GM23338 (cell line): ENCODE results near the gene NDE1. TPM values are rescaled to one million over a fixed set of nuclear protein-coding genes. Genes with fewer than 3 reads are reported as not detected.
"Not testable (repeated sequence)": the region's sequence is repeated elsewhere in the genome, so short reads cannot be mapped to it uniquely, and the experiment has no call there.

Source experiments
- ATAC-seq: fragments of 200-7000 bp; cut with Tn5 transposase; 3 replicates; pipeline ENCODE4 v1.9.1; 2020
- DNase-seq: peaks from one replicate; pipeline ENCODE4 v3.0.0-alpha.2; 2015; ENCODE audit warnings: low spot score
- H2AFZ ChIP-seq: fragments of 200-600 bp; sonication (generic); 2 replicates; pipeline ENCODE4 v1.8.0; 2016; ENCODE audit warnings: antibody characterized with exemption, mild to moderate bottlenecking, moderate library complexity
- H3F3A ChIP-seq: fragments of 200-600 bp; sonication (generic); replicated peaks from 2 replicates; pipeline ENCODE4 v1.8.0; 2017; ENCODE audit warnings: antibody characterized with exemption, mixed run types, low read depth
- H3K27ac ChIP-seq: fragments of 200-600 bp; sonication (generic); 2 replicates; pipeline ENCODE4 v1.6.1; 2016; ENCODE audit warnings: low read depth
- H3K27me3 ChIP-seq: fragments of 200-600 bp; sonication (generic); 2 replicates; pipeline ENCODE4 v1.8.0; 2016; ENCODE audit warnings: mild to moderate bottlenecking, mixed run types, moderate library complexity; ENCODE audit not compliant: insufficient read depth
- H3K36me3 ChIP-seq: fragments of 200-600 bp; sonication (generic); 2 replicates; pipeline ENCODE4 v1.8.0; 2016; ENCODE audit warnings: mild to moderate bottlenecking; ENCODE audit not compliant: insufficient read depth
- H3K4me1 ChIP-seq: fragments of 200-600 bp; sonication (generic); 2 replicates; pipeline ENCODE4 v1.8.0; 2016; ENCODE audit warnings: mild to moderate bottlenecking, moderate library complexity; ENCODE audit not compliant: insufficient read depth
- H3K4me2 ChIP-seq: fragments of 200-600 bp; sonication (generic); 2 replicates; pipeline ENCODE4 v1.7.1; 2017; ENCODE audit warnings: mixed run types
- H3K4me3 ChIP-seq: fragments of 200-600 bp; sonication (generic); 2 replicates; pipeline ENCODE4 v1.6.1; 2016; ENCODE audit warnings: mixed run types
- H3K79me2 ChIP-seq: fragments of 200-600 bp; sonication (generic); replicated peaks from 2 replicates; pipeline ENCODE4 v1.8.0; 2017; ENCODE audit warnings: mild to moderate bottlenecking; ENCODE audit not compliant: insufficient read depth
- H3K9me2 ChIP-seq: fragments of 200-600 bp; sonication (generic); 2 replicates; pipeline ENCODE4 v1.8.0; 2017; ENCODE audit not compliant: insufficient read depth
- H4K20me1 ChIP-seq: fragments of 200-600 bp; sonication (generic); replicated peaks from 2 replicates; pipeline ENCODE4 v1.8.0; 2017; ENCODE audit warnings: mild to moderate bottlenecking; ENCODE audit not compliant: insufficient read depth
- H3K27ac Mint-ChIP-seq: 2 replicates; pipeline ENCODE4 v1.8.0; 2020; ENCODE audit warnings: inconsistent platforms, mild to moderate bottlenecking, moderate library complexity, mixed read lengths
- H3K27me3 Mint-ChIP-seq: 3 replicates; pipeline ENCODE4 v1.8.0; 2022; ENCODE audit warnings: low read depth, mild to moderate bottlenecking, moderate library complexity, mixed read lengths, inconsistent platforms; ENCODE audit not compliant: insufficient read depth, poor library complexity
- H3K36me3 Mint-ChIP-seq: 3 replicates; pipeline ENCODE4 v1.8.0; 2021; ENCODE audit warnings: low read depth, mild to moderate bottlenecking, inconsistent platforms, moderate library complexity, mixed read lengths
- H3K4me1 Mint-ChIP-seq: 3 replicates; pipeline ENCODE4 v1.8.0; 2020; ENCODE audit warnings: mild to moderate bottlenecking, inconsistent platforms, mixed read lengths
- H3K4me3 Mint-ChIP-seq: 3 replicates; pipeline ENCODE4 v1.8.0; 2021; ENCODE audit warnings: moderate library complexity, mild to moderate bottlenecking, inconsistent platforms, mixed read lengths
- H3K9me3 Mint-ChIP-seq: 3 replicates; pipeline ENCODE4 v1.8.0; 2020; ENCODE audit warnings: moderate library complexity, mild to moderate bottlenecking, inconsistent platforms, mixed read lengths
- CREB1 ChIP-seq: fragments of 250-450 bp; sonication (Bioruptor Pico); IDR thresholded peaks from 2 replicates; pipeline ENCODE4 v1.5.0; 2020; ENCODE audit warnings: low read depth, mild to moderate bottlenecking, moderate library complexity
- EZH2 ChIP-seq: fragments of 200-600 bp; sonication (generic); IDR thresholded peaks from one replicate; pipeline ENCODE4 v1.8.0; 2017; ENCODE audit warnings: antibody characterized with exemption, mild to moderate bottlenecking, low read depth; ENCODE audit not compliant: unreplicated experiment
- EZH2phosphoT487 ChIP-seq: fragments of 200-600 bp; sonication (generic); IDR thresholded peaks from one replicate; pipeline ENCODE4 v1.8.1; 2018; ENCODE audit warnings: antibody characterized with exemption; ENCODE audit not compliant: unreplicated experiment
- JUNB ChIP-seq: IDR thresholded peaks from one replicate; pipeline ENCODE4 v1.6.1; 2016; ENCODE audit warnings: antibody characterized with exemption; ENCODE audit not compliant: unreplicated experiment
- ZNF114 ChIP-seq: fragments of 250-450 bp; sonication (Bioruptor Pico); IDR thresholded peaks from 2 replicates; pipeline ENCODE4 v1.5.0; 2020; ENCODE audit warnings: mild to moderate bottlenecking, moderate library complexity
- polyA plus RNA-seq: library from polyadenylated mRNA; unstranded; fragments of >200 nt; fragmentation: Nextera tagmentation; extraction: Ambion mirVana; gene quantifications from 2 replicates; pipeline ENCODE4 v1.2.1, GENCODE V29; 2016
- total RNA-seq: library from RNA; depleted of rRNA; stranded (reverse); fragments of >200 nt; shearing (Covaris generic); gene quantifications from 2 replicates; pipeline ENCODE4 v1.2.3, GENCODE V29; 2014
- TF ChIP-seq, protein P1 (sequence below): IDR thresholded peaks from one replicate; pipeline ENCODE4 v1.6.1; 2018; ENCODE audit warnings: antibody characterized with exemption; ENCODE audit not compliant: unreplicated experiment
- TF ChIP-seq, protein P2 (sequence below), 2 experiments: fragments of 200-600 bp in 1 of 2; sonication (generic) in 1 of 2; conservative IDR thresholded peaks; 2 replicates each; pipeline versions ENCODE4 v1.5.1 to v1.6.1; 2016 to 2017; ENCODE audit warnings: antibody characterized with exemption in 2 of 2, low read depth in 2 of 2, mild to moderate bottlenecking in 2 of 2, moderate library complexity in 1 of 2

NDE1 gene
- total and polyA plus RNA-seq, 2 experiments from 2014 or later = 13.0 to 22.9 TPM

DNA sequence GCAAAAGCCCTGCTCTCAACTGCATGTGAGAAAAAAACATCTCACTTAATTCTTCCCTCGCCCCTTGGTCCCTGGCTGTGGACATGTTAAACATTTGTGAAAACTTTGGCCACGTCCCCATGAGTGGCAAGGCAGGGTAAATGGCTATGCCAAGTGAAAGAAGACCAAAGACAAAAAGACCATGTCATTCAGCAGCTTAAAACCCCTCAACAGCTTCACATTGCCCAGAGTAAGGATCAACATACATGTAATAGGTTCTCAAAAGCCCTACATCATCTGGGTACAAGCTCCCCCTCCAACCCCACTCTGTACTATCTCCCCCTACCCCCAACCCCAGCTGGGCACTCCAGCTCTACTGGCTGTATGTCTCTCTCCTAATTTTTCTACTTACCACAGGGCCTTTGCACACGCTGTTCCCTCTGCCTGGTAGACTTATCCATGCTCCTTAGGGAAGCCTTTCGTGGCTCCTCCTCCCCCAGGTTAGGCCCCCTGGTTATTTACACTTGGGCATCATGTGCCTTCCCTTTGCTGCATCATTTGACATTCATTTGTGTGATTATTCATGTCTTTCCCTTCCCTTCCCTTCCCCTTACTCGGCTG is 75.7 kb downstream of the NDE1 start:
- Histone ChIP-seq H3K4me1 (no peaks in the 10 kb centered on the region), H3K4me2 (no peak overlapping the region), H2AFZ (no peak overlapping the region), H3K27me3 (no peaks in the 10 kb centered on the region), H3K79me2 (no peaks in the 10 kb centered on the region), H3K9me2 (no peaks in the 10 kb centered on the region), H4K20me1 (no peaks in the 10 kb centered on the region), H3F3A (no peaks in the 10 kb centered on the region), H3K36me3 (no peaks in the 10 kb centered on the region), H3K27ac (no peak overlapping the region), H3K4me3 (no peak overlapping the region)
- DNase-seq (no peak), ATAC-seq (no peak)
- Mint-ChIP-seq H3K4me3 (no peak overlapping the region), H3K36me3 (peaks cover 11% of the 10 kb centered on the region; the same call in 2 of the 3 replicates), H3K27me3 (no peaks in the 10 kb centered on the region), H3K27ac (no peak overlapping the region), H3K9me3 (no peaks in the 10 kb centered on the region), H3K4me1 (no peaks in the 10 kb centered on the region)
- TF ChIP-seq, protein P1, sequence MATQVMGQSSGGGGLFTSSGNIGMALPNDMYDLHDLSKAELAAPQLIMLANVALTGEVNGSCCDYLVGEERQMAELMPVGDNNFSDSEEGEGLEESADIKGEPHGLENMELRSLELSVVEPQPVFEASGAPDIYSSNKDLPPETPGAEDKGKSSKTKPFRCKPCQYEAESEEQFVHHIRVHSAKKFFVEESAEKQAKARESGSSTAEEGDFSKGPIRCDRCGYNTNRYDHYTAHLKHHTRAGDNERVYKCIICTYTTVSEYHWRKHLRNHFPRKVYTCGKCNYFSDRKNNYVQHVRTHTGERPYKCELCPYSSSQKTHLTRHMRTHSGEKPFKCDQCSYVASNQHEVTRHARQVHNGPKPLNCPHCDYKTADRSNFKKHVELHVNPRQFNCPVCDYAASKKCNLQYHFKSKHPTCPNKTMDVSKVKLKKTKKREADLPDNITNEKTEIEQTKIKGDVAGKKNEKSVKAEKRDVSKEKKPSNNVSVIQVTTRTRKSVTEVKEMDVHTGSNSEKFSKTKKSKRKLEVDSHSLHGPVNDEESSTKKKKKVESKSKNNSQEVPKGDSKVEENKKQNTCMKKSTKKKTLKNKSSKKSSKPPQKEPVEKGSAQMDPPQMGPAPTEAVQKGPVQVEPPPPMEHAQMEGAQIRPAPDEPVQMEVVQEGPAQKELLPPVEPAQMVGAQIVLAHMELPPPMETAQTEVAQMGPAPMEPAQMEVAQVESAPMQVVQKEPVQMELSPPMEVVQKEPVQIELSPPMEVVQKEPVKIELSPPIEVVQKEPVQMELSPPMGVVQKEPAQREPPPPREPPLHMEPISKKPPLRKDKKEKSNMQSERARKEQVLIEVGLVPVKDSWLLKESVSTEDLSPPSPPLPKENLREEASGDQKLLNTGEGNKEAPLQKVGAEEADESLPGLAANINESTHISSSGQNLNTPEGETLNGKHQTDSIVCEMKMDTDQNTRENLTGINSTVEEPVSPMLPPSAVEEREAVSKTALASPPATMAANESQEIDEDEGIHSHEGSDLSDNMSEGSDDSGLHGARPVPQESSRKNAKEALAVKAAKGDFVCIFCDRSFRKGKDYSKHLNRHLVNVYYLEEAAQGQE = no peak

DNA sequence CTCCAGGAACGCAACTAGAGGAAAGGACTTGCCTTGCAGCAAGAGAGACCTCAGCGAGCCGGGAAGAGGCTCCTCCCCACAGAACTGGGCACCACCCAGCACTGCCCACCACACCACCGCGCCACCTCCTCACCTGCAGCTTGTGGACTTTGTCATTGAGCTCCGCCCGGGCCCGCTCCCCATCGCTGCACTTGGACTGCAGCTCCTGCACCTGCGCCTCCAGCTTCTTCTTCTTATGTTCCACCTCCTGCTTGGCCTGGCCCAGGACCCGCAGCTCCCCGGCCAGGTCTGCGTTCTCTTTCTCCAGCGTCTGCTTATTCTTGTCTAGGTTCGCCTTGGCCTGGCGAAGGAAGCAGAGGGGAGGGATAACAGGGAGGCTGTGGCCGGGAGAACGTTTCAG is 76.7 kb downstream of the NDE1 start:
- no peaks in the 10 kb centered on the region for H4K20me1 ChIP-seq
- H3K4me1 ChIP-seq = no peaks in the 10 kb centered on the region
- H3K27ac Mint-ChIP-seq = no peak overlapping the region; the same call in 1 of the 2 replicates
- TF ChIP-seq JUNB (no peak), CREB1 (CRISPR knock-in tag) (no peak), EZH2phosphoT487 (no peak), EZH2 (no peak), ZNF114 (CRISPR knock-in tag) (no peak)
- TF ChIP-seq, protein P2, sequence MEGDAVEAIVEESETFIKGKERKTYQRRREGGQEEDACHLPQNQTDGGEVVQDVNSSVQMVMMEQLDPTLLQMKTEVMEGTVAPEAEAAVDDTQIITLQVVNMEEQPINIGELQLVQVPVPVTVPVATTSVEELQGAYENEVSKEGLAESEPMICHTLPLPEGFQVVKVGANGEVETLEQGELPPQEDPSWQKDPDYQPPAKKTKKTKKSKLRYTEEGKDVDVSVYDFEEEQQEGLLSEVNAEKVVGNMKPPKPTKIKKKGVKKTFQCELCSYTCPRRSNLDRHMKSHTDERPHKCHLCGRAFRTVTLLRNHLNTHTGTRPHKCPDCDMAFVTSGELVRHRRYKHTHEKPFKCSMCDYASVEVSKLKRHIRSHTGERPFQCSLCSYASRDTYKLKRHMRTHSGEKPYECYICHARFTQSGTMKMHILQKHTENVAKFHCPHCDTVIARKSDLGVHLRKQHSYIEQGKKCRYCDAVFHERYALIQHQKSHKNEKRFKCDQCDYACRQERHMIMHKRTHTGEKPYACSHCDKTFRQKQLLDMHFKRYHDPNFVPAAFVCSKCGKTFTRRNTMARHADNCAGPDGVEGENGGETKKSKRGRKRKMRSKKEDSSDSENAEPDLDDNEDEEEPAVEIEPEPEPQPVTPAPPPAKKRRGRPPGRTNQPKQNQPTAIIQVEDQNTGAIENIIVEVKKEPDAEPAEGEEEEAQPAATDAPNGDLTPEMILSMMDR (conservative IDR thresholded peaks at IDR 0.05; ENCODE audit: low read depth in 2 of 2) = no peak
- DNase-seq = no peak
- H3K4me3 ChIP-seq = no peak overlapping the region
- H3F3A ChIP-seq = no peaks in the 10 kb centered on the region
- H3K4me1 Mint-ChIP-seq = no peaks in the 10 kb centered on the region
- H3K9me3 Mint-ChIP-seq = no peaks in the 10 kb centered on the region
- no peak overlapping the region for H2AFZ ChIP-seq
- H3K9me2 ChIP-seq = no peaks in the 10 kb centered on the region
- no peaks in the 10 kb centered on the region for H3K79me2 ChIP-seq
- H3K27ac ChIP-seq = no peak overlapping the region
- H3K36me3 ChIP-seq = no peaks in the 10 kb centered on the region
- H3K27me3 Mint-ChIP-seq = no peaks in the 10 kb centered on the region
- H3K4me3 Mint-ChIP-seq = no peak overlapping the region
- ATAC-seq = peak; percentile 43; the same call in 1 of the 3 replicates
- peaks cover 11% of the 10 kb centered on the region; the same call in 2 of the 3 replicates for H3K36me3 Mint-ChIP-seq
- H3K27me3 ChIP-seq = no peaks in the 10 kb centered on the region
- no peak overlapping the region for H3K4me2 ChIP-seq

DNA sequence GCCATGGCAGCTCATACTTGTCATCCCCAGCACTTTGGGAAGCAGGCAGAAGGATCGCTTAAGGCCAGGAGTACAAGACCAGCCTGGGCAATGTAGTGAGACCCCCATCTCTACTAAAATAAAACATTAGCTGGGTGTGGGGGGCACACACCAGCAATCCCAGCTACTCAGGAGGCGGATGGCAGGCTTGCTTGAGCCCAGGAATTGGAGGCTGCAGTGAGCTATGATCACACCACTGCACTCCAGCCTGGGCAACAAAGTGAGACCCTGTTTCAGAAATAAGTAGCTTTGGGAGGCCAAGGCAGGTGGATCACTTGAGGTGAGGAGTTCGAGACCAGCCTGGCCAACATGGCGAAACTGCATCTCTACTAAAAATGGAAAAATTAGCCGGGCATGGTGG is 77.7 kb downstream of the NDE1 start:
- DNase-seq, H3K9me3 Mint-ChIP-seq: not testable (repeated sequence)

More for the DNA sequence above, 77.7 kb downstream of the NDE1 start:
- H3K36me3 Mint-ChIP-seq = peaks cover 11% of the 10 kb centered on the region; the same call in 2 of the 3 replicates
- not testable (repeated sequence) for H3K4me1 Mint-ChIP-seq, H3K79me2 ChIP-seq, H3K27ac ChIP-seq, H3K4me1 ChIP-seq, H2AFZ ChIP-seq, H3F3A ChIP-seq, ATAC-seq, H3K4me3 ChIP-seq, H3K9me2 ChIP-seq, H3K27ac Mint-ChIP-seq, H3K27me3 ChIP-seq, H4K20me1 ChIP-seq, H3K36me3 ChIP-seq, H3K27me3 Mint-ChIP-seq, H3K4me2 ChIP-seq, H3K4me3 Mint-ChIP-seq
